Activated T-cell treated with anti-CD3 and anti-CD28 coated beads, Interleukin-2, amount 50 U/mL, for 4 hours (primary cell): Measurements from ENCODE around the gene TENM3. TPM values are rescaled to one million over a fixed set of nuclear protein-coding genes. Genes with fewer than 3 reads are reported as not detected.
A peak's percentile ranks its signal among the peaks of the same experiment; 100 is the strongest.

Source experiments
- ATAC-seq, 2 donors: fragments of 200-7000 bp; cut with Tn5 transposase; one replicate each; pipeline ENCODE4 v1.10.0; 2021
- DNase-seq: peaks from one replicate; pipeline ENCODE4 v3.0.0-alpha.2; 2020
- H3K27me3 Mint-ChIP-seq: one replicate; pipeline ENCODE4 v1.8.0; 2021; ENCODE audit warnings: low read depth, mixed read lengths
- H3K36me3 Mint-ChIP-seq: one replicate; pipeline ENCODE4 v1.8.0; 2022; ENCODE audit warnings: mixed read lengths; ENCODE audit not compliant: insufficient read depth
- H3K4me1 Mint-ChIP-seq: one replicate; pipeline ENCODE4 v1.8.0; 2021; ENCODE audit warnings: low read depth, mixed read lengths
- H3K4me3 Mint-ChIP-seq: one replicate; pipeline ENCODE4 v1.8.0; 2021; ENCODE audit warnings: mild to moderate bottlenecking, moderate library complexity, mixed read lengths
- H3K9me3 Mint-ChIP-seq: one replicate; pipeline ENCODE4 v1.8.0; 2021; ENCODE audit warnings: mixed read lengths
- total RNA-seq, 3 donors: library from RNA; stranded (reverse); gene quantifications; one replicate each; pipeline ENCODE4 v1.2.1, GENCODE V29; 2021

The TENM3 gene
- total RNA-seq, 3 donors from 2014 or later = 0.03 to 0.14 (median 0.13) TPM

DNA sequence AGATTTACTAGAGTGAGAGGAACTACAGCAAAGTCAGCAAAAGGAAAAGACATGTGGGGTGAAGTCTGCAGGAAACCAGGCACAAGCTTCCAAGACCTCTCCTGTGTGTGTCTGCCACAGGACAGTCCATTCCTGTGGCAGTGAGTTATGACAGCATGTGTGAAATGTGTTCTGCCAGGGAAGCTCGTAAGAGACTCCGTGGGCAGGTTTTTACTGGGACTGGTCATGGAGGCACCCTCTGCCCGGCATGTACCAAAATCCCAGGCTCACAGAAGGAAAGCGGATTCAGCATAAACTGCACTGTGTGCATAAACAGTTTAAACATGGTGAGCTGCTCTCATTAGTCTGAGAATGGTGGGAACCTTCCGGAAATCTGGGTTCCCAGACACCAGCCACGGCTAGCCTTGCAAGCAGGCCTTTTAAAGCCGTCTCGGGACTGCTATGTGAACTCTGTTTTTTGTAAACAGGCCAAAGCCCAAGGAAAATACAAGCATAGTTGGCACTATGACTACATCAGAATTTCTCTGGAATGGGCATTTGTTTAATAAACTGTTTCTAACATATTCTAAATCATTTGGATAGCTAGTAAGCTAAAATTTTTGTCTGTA lies 288.5 kb downstream of the TENM3 start:
- DNase-seq (no peak), ATAC-seq (no peak)
- Mint-ChIP-seq H3K36me3 (no peaks in the 10 kb centered on the region), H3K4me3 (no peak overlapping the region), H3K9me3 (no peaks in the 10 kb centered on the region), H3K4me1 (no peaks in the 10 kb centered on the region), H3K27me3 (no peaks in the 10 kb centered on the region)

DNA sequence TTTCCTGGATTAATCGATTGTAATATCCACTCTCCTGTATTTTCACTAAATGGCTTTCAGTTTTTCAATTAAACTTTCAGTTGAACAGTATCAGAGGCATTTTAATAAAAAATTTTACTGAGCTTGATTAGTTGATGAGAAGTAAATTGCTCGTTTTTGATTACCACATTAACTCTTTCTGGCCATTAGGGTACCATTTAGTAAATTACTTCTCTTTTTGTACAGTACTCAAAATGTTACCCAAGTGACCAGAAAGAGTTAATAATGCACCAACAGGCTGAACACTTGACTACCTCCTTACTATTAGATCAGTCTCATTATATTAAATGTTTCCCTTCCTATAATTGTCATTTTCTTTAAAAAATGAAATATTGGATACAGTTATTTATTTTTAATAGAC lies 289.2 kb downstream of the TENM3 start:
- Mint-ChIP-seq H3K36me3 (no peaks in the 10 kb centered on the region), H3K9me3 (no peaks in the 10 kb centered on the region), H3K4me3 (no peak overlapping the region), H3K27me3 (no peaks in the 10 kb centered on the region), H3K4me1 (no peaks in the 10 kb centered on the region)
- DNase-seq = no peak
- no peak for ATAC-seq

- Mint-ChIP-seq H3K9me3 (no peaks in the 10 kb centered on the region), H3K4me3 (no peak overlapping the region)
Observed at GRCh38 chr4:182533964-182534363, 290.8 kb downstream of the TENM3 start.

GRCh38 chr4:182536221-182536811 lies 293.1 kb downstream of the TENM3 start:
- DNase-seq (no peak), ATAC-seq (no peak)
- no peaks in the 10 kb centered on the region for H3K27me3 Mint-ChIP-seq
- H3K9me3 Mint-ChIP-seq = no peaks in the 10 kb centered on the region
- no peaks in the 10 kb centered on the region for H3K4me1 Mint-ChIP-seq
- no peak overlapping the region for H3K4me3 Mint-ChIP-seq
- H3K36me3 Mint-ChIP-seq = no peaks in the 10 kb centered on the region

More at GRCh38 chr4:182533964-182534363, 290.8 kb downstream of the TENM3 start:
- H3K27me3 Mint-ChIP-seq = no peaks in the 10 kb centered on the region
- peak in 1 of 2 donors; percentile 18 for ATAC-seq
- no peak for DNase-seq
- no peaks in the 10 kb centered on the region for H3K36me3 Mint-ChIP-seq
- H3K4me1 Mint-ChIP-seq = no peaks in the 10 kb centered on the region

DNA sequence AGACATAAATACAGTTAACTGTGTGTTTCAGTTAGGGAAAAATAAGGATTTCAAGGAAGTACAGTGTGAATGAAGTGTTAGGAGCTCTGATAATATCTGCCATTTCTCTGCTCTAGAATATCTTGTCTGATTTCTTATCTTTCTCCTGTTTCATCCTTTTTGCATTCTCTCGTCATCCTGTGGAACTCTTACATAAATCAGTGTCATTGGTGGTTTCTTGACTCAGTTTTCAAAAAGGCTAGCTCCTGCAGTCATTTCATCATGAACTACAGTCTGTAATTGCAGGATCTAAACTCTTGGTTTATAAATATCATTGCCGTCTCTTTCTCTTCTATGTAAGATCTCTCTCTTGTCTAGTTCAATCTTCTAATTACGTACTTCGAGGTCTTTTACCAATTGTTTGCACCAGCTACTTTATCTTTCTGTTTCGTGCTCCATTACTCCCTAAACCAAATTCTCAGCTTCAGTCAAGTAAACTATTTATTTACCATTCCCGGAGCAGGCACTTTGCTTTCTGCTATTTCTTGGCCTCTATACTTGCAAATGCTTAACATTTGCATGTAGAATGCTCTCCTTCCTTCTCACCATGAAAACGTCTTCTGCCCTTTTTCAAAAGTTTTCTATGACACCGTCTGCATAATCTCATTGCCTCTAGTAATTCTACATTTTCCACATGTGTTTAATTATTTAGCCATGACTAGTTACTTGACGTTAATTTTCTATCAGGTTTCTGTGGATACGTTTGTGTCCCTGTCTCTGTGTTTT lies 294.0 kb downstream of the TENM3 start:
- ATAC-seq (no peak), DNase-seq (no peak)
- Mint-ChIP-seq H3K9me3 (no peaks in the 10 kb centered on the region), H3K4me1 (no peaks in the 10 kb centered on the region), H3K27me3 (no peaks in the 10 kb centered on the region), H3K4me3 (no peak overlapping the region), H3K36me3 (no peaks in the 10 kb centered on the region)

DNA sequence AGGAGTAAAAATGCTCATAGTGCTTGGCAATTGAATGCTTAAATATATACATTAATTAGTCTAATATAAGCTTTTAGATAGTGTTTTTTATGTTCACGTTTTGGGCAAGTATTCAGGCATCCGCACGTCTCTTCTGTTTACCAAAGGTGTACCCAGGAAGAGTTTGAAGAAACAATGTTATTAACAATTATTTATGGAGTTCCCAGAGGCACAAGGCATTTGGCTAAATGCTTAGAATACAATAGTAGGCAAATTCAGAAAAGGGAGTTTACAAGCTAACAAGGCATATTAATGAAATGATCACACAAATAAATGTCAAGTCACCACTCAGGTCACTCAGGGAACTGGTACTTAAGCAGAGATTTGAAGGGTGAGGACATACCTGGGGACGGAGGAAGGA lies 294.8 kb downstream of the TENM3 start:
- H3K4me3 Mint-ChIP-seq = no peak overlapping the region
- H3K4me1 Mint-ChIP-seq = no peaks in the 10 kb centered on the region
- DNase-seq (no peak), ATAC-seq (no peak)
- H3K9me3 Mint-ChIP-seq = no peaks in the 10 kb centered on the region
- no peaks in the 10 kb centered on the region for H3K36me3 Mint-ChIP-seq
- H3K27me3 Mint-ChIP-seq = no peaks in the 10 kb centered on the region

- H3K4me1 Mint-ChIP-seq = no peaks in the 10 kb centered on the region
- peaks cover 3% of the 10 kb centered on the region for H3K27me3 Mint-ChIP-seq
- DNase-seq = no peak
- no peaks in the 10 kb centered on the region for H3K36me3 Mint-ChIP-seq
- no peak overlapping the region for H3K4me3 Mint-ChIP-seq
- no peak for ATAC-seq
- no peaks in the 10 kb centered on the region for H3K9me3 Mint-ChIP-seq
Observed at GRCh38 chr4:182540496-182540895, 297.3 kb downstream of the TENM3 start.

GRCh38 chr4:182547435-182547834 lies 304.2 kb downstream of the TENM3 start:
- no peaks in the 10 kb centered on the region for H3K9me3 Mint-ChIP-seq
- ATAC-seq = peak; percentile 40 to 41

DNA sequence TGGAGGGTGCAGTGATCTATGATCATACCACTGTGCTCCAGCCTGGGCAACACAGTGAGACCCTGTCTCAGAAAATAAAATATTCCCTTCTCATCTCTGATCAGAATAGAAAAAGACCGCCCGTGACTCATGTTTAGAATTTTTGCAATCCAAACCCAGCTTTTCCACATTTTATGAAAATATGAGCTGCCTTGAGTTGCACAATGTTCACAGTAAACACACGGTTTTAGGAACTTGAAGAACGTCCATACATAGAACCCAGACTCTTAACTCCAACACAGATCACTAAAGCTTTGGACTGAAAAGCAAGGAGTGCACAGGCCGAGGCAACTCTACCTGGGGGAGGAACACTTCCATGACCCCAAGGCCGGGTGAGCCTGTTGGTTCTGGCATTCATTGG lies 305.0 kb downstream of the TENM3 start:
- no peak for ATAC-seq
- no peaks in the 10 kb centered on the region for H3K36me3 Mint-ChIP-seq

More at GRCh38 chr4:182547435-182547834, 304.2 kb downstream of the TENM3 start:
- Mint-ChIP-seq H3K36me3 (no peaks in the 10 kb centered on the region), H3K4me1 (no peaks in the 10 kb centered on the region), H3K27me3 (peaks cover 10% of the 10 kb centered on the region), H3K4me3 (no peak overlapping the region)
- no peak for DNase-seq

DNA sequence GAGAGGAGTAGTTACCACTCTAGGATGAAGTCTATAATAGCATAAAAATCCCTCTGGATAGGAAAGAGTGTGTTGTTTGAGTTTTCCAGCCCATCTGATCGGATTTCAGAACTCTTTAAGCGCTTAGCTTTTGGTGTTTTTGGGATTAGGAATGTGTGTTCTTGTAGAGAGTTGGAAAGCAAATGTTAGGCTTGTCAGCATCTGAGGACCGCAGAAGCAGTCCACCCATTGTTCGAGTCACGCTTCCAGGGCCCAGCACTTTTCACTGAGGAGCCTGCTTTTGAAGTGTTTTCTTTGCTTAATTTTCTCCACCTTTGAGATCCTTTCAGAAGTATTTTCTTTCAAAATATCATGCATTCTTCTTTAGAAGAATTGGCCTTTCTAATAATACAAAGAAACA lies 306.2 kb downstream of the TENM3 start:
- no peak overlapping the region for H3K4me3 Mint-ChIP-seq
- ATAC-seq = no peak
- no peaks in the 10 kb centered on the region for H3K9me3 Mint-ChIP-seq
- DNase-seq = no peak
- no peaks in the 10 kb centered on the region for H3K36me3 Mint-ChIP-seq
- H3K4me1 Mint-ChIP-seq = no peaks in the 10 kb centered on the region
- peaks cover 10% of the 10 kb centered on the region for H3K27me3 Mint-ChIP-seq

More for the DNA sequence above, 305.0 kb downstream of the TENM3 start:
- Mint-ChIP-seq H3K4me3 (no peak overlapping the region), H3K4me1 (no peaks in the 10 kb centered on the region), H3K9me3 (no peaks in the 10 kb centered on the region), H3K27me3 (peaks cover 10% of the 10 kb centered on the region)
- no peak for DNase-seq

DNA sequence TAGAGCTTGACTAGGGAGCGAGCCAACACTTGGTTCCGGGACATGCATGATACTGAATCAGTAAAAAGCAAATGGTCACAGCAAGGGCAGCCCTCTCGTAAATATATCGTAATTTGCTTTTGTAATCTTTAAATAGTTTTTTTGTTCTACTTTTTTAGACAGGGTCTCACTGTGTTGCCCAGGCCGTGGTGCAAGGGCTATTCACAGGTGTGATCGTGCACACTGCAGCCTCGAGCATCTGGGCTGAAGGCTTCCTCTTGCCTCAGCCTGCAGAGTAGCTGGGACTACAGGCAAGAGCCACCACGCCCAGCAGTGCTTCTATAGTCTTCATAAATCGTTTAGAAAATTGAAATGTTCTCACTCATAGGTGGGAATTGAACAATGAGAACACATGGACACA lies 309.7 kb downstream of the TENM3 start:
- no peaks in the 10 kb centered on the region for H3K36me3 Mint-ChIP-seq
- no peak overlapping the region for H3K4me3 Mint-ChIP-seq
- ATAC-seq (no peak), DNase-seq (no peak)
- H3K9me3 Mint-ChIP-seq = no peaks in the 10 kb centered on the region
- no peaks in the 10 kb centered on the region for H3K4me1 Mint-ChIP-seq
- peaks cover 3% of the 10 kb centered on the region for H3K27me3 Mint-ChIP-seq

DNA sequence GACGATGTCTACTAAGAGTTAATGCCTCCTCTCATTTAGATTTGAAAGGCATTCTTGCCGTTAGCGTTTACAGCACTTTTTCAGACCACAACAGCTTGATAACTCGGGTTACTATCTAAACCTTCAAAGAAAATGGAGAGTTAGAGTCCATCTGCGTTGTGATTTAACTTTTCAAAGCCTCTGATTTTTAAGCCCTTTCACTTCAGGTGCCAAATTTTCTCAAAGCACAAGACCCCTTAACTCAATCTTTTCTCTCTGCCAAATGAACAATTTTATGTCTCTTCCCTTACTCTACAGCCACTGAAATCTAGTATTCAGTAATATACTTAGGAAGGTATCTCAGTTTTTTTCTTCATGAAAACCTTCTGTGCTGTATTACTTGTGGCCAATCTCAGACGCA lies 310.5 kb downstream of the TENM3 start:
- H3K9me3 Mint-ChIP-seq = no peaks in the 10 kb centered on the region
- no peaks in the 10 kb centered on the region for H3K4me1 Mint-ChIP-seq
- H3K27me3 Mint-ChIP-seq = no peaks in the 10 kb centered on the region
- no peak overlapping the region for H3K4me3 Mint-ChIP-seq
- H3K36me3 Mint-ChIP-seq = no peaks in the 10 kb centered on the region
- no peak for DNase-seq
- no peak for ATAC-seq

- H3K27me3 Mint-ChIP-seq = no peaks in the 10 kb centered on the region
- no peaks in the 10 kb centered on the region for H3K4me1 Mint-ChIP-seq
- H3K9me3 Mint-ChIP-seq = no peaks in the 10 kb centered on the region
Observed at GRCh38 chr4:182554736-182555135, 311.5 kb downstream of the TENM3 start.

DNA sequence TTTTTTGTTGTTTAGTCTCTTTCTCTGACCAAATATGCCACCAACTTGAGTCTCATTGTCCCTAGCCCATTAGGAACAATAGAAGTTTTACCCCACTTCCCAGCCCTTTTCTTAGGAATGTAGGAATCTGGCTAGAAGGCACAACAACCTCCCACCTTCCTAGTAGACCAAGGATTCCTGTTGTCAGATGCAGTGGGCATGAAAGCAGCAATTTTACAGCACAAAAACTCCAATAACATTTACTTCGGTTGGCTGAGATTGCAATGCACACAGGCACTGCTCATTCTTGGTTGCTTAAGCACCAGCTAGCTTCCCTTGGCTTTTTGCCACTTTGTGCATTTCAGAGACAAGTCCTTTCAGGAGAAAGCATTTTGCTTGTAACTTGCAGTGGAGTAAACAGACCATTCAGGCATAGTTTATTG lies 312.8 kb downstream of the TENM3 start:
- no peak overlapping the region for H3K4me3 Mint-ChIP-seq
- no peaks in the 10 kb centered on the region for H3K36me3 Mint-ChIP-seq
- DNase-seq (no peak), ATAC-seq (no peak)
- no peaks in the 10 kb centered on the region for H3K4me1 Mint-ChIP-seq
- no peaks in the 10 kb centered on the region for H3K9me3 Mint-ChIP-seq
- H3K27me3 Mint-ChIP-seq = peaks cover 7% of the 10 kb centered on the region

More at GRCh38 chr4:182554736-182555135, 311.5 kb downstream of the TENM3 start:
- H3K36me3 Mint-ChIP-seq = no peaks in the 10 kb centered on the region
- DNase-seq = no peak
- no peak overlapping the region for H3K4me3 Mint-ChIP-seq
- ATAC-seq = no peak

DNA sequence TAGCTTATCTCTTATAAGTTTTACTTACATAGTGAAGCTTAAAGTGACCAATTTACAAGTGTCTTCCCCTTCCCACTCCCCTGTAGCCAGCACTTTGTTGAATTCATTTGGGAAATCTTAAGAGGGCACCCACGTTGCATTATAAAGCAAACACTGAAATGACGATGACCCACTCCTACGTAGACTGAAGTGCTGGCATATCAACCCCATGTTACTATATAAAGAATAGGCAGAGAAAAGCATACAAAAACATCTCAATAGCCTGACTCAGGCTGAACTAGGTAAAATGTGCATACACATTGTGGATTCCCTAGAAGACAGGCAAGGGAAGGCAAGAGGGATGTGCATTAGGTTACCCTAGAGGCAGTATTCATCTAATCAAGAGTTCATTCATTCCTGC lies 313.4 kb downstream of the TENM3 start:
- DNase-seq = no peak

More for the DNA sequence above, 313.4 kb downstream of the TENM3 start:
- no peak for ATAC-seq
- Mint-ChIP-seq H3K9me3 (no peaks in the 10 kb centered on the region), H3K4me3 (no peak overlapping the region), H3K27me3 (peaks cover 7% of the 10 kb centered on the region), H3K36me3 (no peaks in the 10 kb centered on the region), H3K4me1 (no peaks in the 10 kb centered on the region)
